MM.1S (cell line): ENCODE data around the gene SDK1.

Experiments used
- EZH2 ChIP-seq: fragments of 300-600 bp; sonication (generic); optimal IDR thresholded peaks from 2 replicates; pipeline ENCODE3; 2017; ENCODE audit warnings: low read depth, mild to moderate bottlenecking, antibody characterized with exemption, low read length, mixed read lengths
- EZH2phosphoT487 ChIP-seq: fragments of 300-600 bp; sonication (generic); IDR thresholded peaks from 2 replicates; pipeline ENCODE4 v1.6.1; 2018; ENCODE audit warnings: antibody characterized with exemption, low read length
- TF ChIP-seq, protein P1 (sequence below): fragments of 300-600 bp; sonication (generic); IDR thresholded peaks from 2 replicates; pipeline ENCODE4 v1.5.1; 2016; ENCODE audit warnings: antibody characterized with exemption, low read length, mixed read lengths

DNA sequence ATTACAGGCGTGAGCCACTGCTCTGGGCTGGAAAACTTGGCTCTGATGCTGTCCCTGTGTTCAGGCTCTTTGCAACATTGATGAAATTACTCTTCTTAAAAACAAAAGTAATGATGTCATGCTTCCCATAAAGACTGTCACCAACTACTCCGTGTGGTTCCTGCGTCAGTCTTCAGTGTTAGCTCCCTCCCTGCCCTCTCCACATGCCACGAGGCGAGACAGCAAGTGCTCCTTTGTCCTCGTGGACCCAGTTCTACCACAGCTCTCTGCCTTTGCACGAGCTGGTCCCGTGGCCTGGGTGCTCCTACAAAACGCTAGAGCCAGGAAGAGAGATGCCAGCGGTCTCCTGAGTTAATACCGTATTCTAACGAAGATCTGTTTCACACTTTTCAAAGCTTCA lies 194.5 kb downstream of the SDK1 start:
- TF ChIP-seq, protein P1, sequence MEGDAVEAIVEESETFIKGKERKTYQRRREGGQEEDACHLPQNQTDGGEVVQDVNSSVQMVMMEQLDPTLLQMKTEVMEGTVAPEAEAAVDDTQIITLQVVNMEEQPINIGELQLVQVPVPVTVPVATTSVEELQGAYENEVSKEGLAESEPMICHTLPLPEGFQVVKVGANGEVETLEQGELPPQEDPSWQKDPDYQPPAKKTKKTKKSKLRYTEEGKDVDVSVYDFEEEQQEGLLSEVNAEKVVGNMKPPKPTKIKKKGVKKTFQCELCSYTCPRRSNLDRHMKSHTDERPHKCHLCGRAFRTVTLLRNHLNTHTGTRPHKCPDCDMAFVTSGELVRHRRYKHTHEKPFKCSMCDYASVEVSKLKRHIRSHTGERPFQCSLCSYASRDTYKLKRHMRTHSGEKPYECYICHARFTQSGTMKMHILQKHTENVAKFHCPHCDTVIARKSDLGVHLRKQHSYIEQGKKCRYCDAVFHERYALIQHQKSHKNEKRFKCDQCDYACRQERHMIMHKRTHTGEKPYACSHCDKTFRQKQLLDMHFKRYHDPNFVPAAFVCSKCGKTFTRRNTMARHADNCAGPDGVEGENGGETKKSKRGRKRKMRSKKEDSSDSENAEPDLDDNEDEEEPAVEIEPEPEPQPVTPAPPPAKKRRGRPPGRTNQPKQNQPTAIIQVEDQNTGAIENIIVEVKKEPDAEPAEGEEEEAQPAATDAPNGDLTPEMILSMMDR, result no peak
- TF ChIP-seq EZH2, result no peak
- TF ChIP-seq EZH2phosphoT487, result no peak
